CD4-positive, alpha-beta T cell (primary cell): ENCODE measurements around the gene TRPM5. TPM values are rescaled to one million over a fixed set of nuclear protein-coding genes. Genes with fewer than 3 reads are reported as not detected.

Source experiments
- ATAC-seq: fragments of 200-7000 bp; cut with Tn5 transposase; one replicate; pipeline ENCODE4 v1.10.0; 2022; ENCODE audit warnings: mild to moderate bottlenecking; ENCODE audit not compliant: poor library complexity
- CTCF ChIA-PET: fragments of 350-600 bp; sonication (Branson Sonifier 250); formaldehyde crosslinking; loops from one replicate; lab custom pipeline; 2021; ENCODE audit warnings: antibody characterized with exemption, inconsistent platforms; lab: Charles Lee
- POLR2A ChIA-PET: fragments of 350-600 bp; sonication (Branson Sonifier 250); formaldehyde crosslinking; loops from one replicate; lab custom pipeline; 2021; ENCODE audit warnings: antibody characterized with exemption, inconsistent platforms; lab: Charles Lee
- DNase-seq, 14 experiments: peaks; one replicate each; pipeline ENCODE4 v3.0.0-alpha.2; 2013 to 2020; ENCODE audit warnings: mixed read lengths in 2 of 14
- H3K27ac ChIP-seq, 2 donors: one replicate each; pipeline versions ENCODE4 v1.5.1 to v1.7.0; 2013; ENCODE audit warnings: low read length in 2 of 2, low read depth in 1 of 2, mild to moderate bottlenecking in 1 of 2
- H3K27me3 ChIP-seq, 2 experiments: 1 replicate in 1 of 2; 2 replicates in 1 of 2; pipeline versions ENCODE4 v1.6.1 to v1.7.0; 2013; ENCODE audit warnings: low read length in 2 of 2, control low read depth in 1 of 2, mild to moderate bottlenecking in 1 of 2, moderate library complexity in 1 of 2; ENCODE audit not compliant: insufficient read depth in 2 of 2, control insufficient read depth in 1 of 2
- H3K36me3 ChIP-seq: one replicate; pipeline ENCODE4 v1.6.1; 2013; ENCODE audit warnings: low read length, control low read depth; ENCODE audit not compliant: insufficient read depth
- H3K4me1 ChIP-seq: one replicate; pipeline ENCODE4 v1.6.1; 2013; ENCODE audit warnings: low read length, control low read depth; ENCODE audit not compliant: insufficient read depth
- H3K4me3 ChIP-seq: one replicate; pipeline ENCODE4 v1.5.1; 2013; ENCODE audit warnings: mild to moderate bottlenecking, low read length, moderate library complexity
- H3K9me3 ChIP-seq, 2 experiments: 1 replicate in 1 of 2; 2 replicates in 1 of 2; pipeline versions ENCODE4 v1.6.1 to v1.7.0; 2013; ENCODE audit warnings: low read length in 2 of 2, mild to moderate bottlenecking in 2 of 2, control low read depth in 1 of 2, moderate library complexity in 1 of 2; ENCODE audit not compliant: control insufficient read depth in 1 of 2, insufficient read depth in 1 of 2
- H3K27ac Mint-ChIP-seq: one replicate; pipeline ENCODE4 v1.8.0; 2020; ENCODE audit warnings: mixed read lengths
- H3K27me3 Mint-ChIP-seq: one replicate; pipeline ENCODE4 v1.8.0; 2021; ENCODE audit warnings: mixed read lengths
- H3K36me3 Mint-ChIP-seq: one replicate; pipeline ENCODE4 v1.8.0; 2021; ENCODE audit warnings: low read depth, mixed read lengths
- H3K4me1 Mint-ChIP-seq: one replicate; pipeline ENCODE4 v1.8.0; 2021; ENCODE audit warnings: low read depth, mixed read lengths
- H3K4me3 Mint-ChIP-seq: one replicate; pipeline ENCODE4 v1.8.0; 2020; ENCODE audit warnings: mild to moderate bottlenecking, mixed read lengths
- H3K9me3 Mint-ChIP-seq: one replicate; pipeline ENCODE4 v1.8.0; 2020; ENCODE audit warnings: mixed read lengths
- CTCF ChIP-seq: fragments of 200-600 bp; IDR thresholded peaks from one replicate; pipeline ENCODE4 v1.8.0; 2022; ENCODE audit warnings: antibody characterized with exemption, mild to moderate bottlenecking
- intact Hi-C, 2 experiments: fragments of 100-400 bp; cut with DNase I in 1 of 2; cut with micrococcal nuclease in 1 of 2; formaldehyde crosslinking; loops; one replicate each; pipeline versions ENCODE4 v1.15.1 to v1.9.0; 2023 to 2025; cut with DNase I, micrococcal nuclease
- total RNA-seq, 174 experiments: library from RNA in 2 of 174; stranded (reverse) in 2 of 174; gene quantifications; one replicate each; pipeline ENCODE4 v1.2.3 and lab custom pipeline; 2021 to 2026

TRPM5 gene
- total RNA-seq, 2 experiments from 2014 or later: 0.91 to 1.3 TPM

- no peaks in the 10 kb centered on the region for H3K36me3 ChIP-seq
- Mint-ChIP-seq H3K4me1 (peaks cover 61% of the 10 kb centered on the region), H3K27me3 (no peaks in the 10 kb centered on the region), H3K9me3 (no peaks in the 10 kb centered on the region), H3K36me3 (peaks cover 4% of the 10 kb centered on the region), H3K4me3 (no peak overlapping the region), H3K27ac (peak overlapping the region; percentile 61)
- TF ChIP-seq CTCF: no peak
- no peak overlapping the region for H3K27ac ChIP-seq
- H3K4me3 ChIP-seq: no peak overlapping the region
- DNase-seq: no peak
- no peaks in the 10 kb centered on the region for H3K9me3 ChIP-seq
- H3K4me1 ChIP-seq: peaks cover 79% of the 10 kb centered on the region
- ATAC-seq: no peak
- ChIA-PET POLR2A (interaction anchor here (4.7 kb wide), 1 partner anchor 19 kb away, joined by 36 read pairs; the partner anchor contains the start of genes KCNQ1 and TRPM5), CTCF (no interaction called here)
- H3K27me3 ChIP-seq: no peaks in the 10 kb centered on the region
- intact Hi-C loops: no loop called here
Observed at GRCh38 chr11:2464451-2465165, 20.3 kb upstream of the TRPM5 start.

GRCh38 chr11:2463766-2464277, 19.5 kb upstream of the TRPM5 start:
- Mint-ChIP-seq H3K4me3 (no peak overlapping the region), H3K36me3 (peaks cover 4% of the 10 kb centered on the region), H3K9me3 (no peaks in the 10 kb centered on the region), H3K27me3 (no peaks in the 10 kb centered on the region), H3K4me1 (peaks cover 61% of the 10 kb centered on the region), H3K27ac (no peak overlapping the region)
- Histone ChIP-seq H3K4me1 (peaks cover 75% of the 10 kb centered on the region), H3K4me3 (no peak overlapping the region), H3K36me3 (no peaks in the 10 kb centered on the region), H3K9me3 (no peaks in the 10 kb centered on the region), H3K27me3 (no peaks in the 10 kb centered on the region), H3K27ac (no peak overlapping the region)
- intact Hi-C loops: no loop called here
- CTCF ChIA-PET: no interaction called here
- no peak for TF ChIP-seq CTCF
- no peak for DNase-seq
- ATAC-seq: no peak
- POLR2A ChIA-PET: interaction anchor here (4.7 kb wide), 1 partner anchor 18 kb away, joined by 36 read pairs; the partner anchor contains the start of genes KCNQ1 and TRPM5

- ATAC-seq: no peak
- no peak for TF ChIP-seq CTCF
- Histone ChIP-seq H3K27me3 (no peaks in the 10 kb centered on the region), H3K4me1 (peaks cover 68% of the 10 kb centered on the region), H3K9me3 (no peaks in the 10 kb centered on the region), H3K27ac (no peak overlapping the region), H3K36me3 (no peaks in the 10 kb centered on the region), H3K4me3 (no peak overlapping the region)
- H3K27me3 Mint-ChIP-seq: no peaks in the 10 kb centered on the region
- no peaks in the 10 kb centered on the region for H3K9me3 Mint-ChIP-seq
- H3K36me3 Mint-ChIP-seq: peaks cover 4% of the 10 kb centered on the region
- peaks cover 64% of the 10 kb centered on the region for H3K4me1 Mint-ChIP-seq
- ChIA-PET CTCF (no interaction called here), POLR2A (interaction anchor here (4.7 kb wide), 1 partner anchor 18 kb away, joined by 36 read pairs; the partner anchor contains the start of genes KCNQ1 and TRPM5)
- intact Hi-C loops: no loop called here
- H3K27ac Mint-ChIP-seq: peak overlapping the region; percentile 42
- H3K4me3 Mint-ChIP-seq: peak overlapping the region; percentile 30
- peak in 1 of 14 experiments; percentile 39 for DNase-seq
Observed at GRCh38 chr11:2462986-2463765, 18.9 kb upstream of the TRPM5 start.
